Right cardiac atrium (tissue), 5 donors: ENCODE data around the gene HK1. TPM values are rescaled to one million over a fixed set of nuclear protein-coding genes. Genes with fewer than 3 reads are reported as not detected.
A peak's percentile ranks its signal among the peaks of the same experiment; 100 is the strongest.
"Not testable (repeated sequence)": the region's sequence is repeated elsewhere in the genome, so short reads cannot be mapped to it uniquely, and the experiment has no call there.

Experiments
- ATAC-seq, 2 donors: fragments of 200-7000 bp; cut with Tn5 transposase; one replicate each; pipeline versions ENCODE4 v1.8.0 to v1.9.1; 2020; ENCODE audit warnings: moderate library complexity in 2 of 2, mild to moderate bottlenecking in 1 of 2
- DNase-seq, 3 donors: peaks; one replicate each; pipeline ENCODE4 v3.0.0-alpha.2; 2020
- H3K27ac ChIP-seq: one replicate; pipeline ENCODE4 v1.5.1; 2013; ENCODE audit warnings: mild to moderate bottlenecking, low read length, control low read depth, moderate library complexity
- H3K27me3 ChIP-seq: one replicate; pipeline ENCODE4 v1.6.1; 2013; ENCODE audit not compliant: control insufficient read depth, insufficient read depth
- H3K4me1 ChIP-seq: one replicate; pipeline ENCODE4 v1.6.1; 2013; ENCODE audit warnings: low read length; ENCODE audit not compliant: control insufficient read depth, insufficient read depth
- H3K4me3 ChIP-seq: one replicate; pipeline ENCODE4 v1.5.1; 2013; ENCODE audit warnings: low read length, control low read depth
- H3K9me3 ChIP-seq: one replicate; pipeline ENCODE4 v1.6.1; 2013; ENCODE audit warnings: low read length; ENCODE audit not compliant: control insufficient read depth
- WGBS: extraction: QIAGEN DNeasy Blood & Tissue Kit; methylation state at CpG from one replicate; pipeline ENCODE4 v1.1.7; 2013; 5-methylcytosine and 5-hydroxymethylcytosine counted together
- intact Hi-C, 4 donors: fragments of 100-400 bp; cut with DNase I; formaldehyde crosslinking; loops; one replicate each; pipeline versions ENCODE4 v1.11.0 to v1.14.0; 2022 to 2023
- polyA plus RNA-seq: library from polyadenylated mRNA; stranded (reverse); fragments of 200-250 nt; gene quantifications from one replicate; pipeline ENCODE4 v1.2.3, GENCODE V29; 2013
- total RNA-seq, 4 donors: library from RNA; stranded (reverse); fragmentation: NEBNext Ultra II Directional; extraction: Animal tissue kit (Norgen Biotek cat#: 25700); gene quantifications; one replicate each; pipeline ENCODE4 v1.2.1, GENCODE V29; 2021
- donor health status: healthy with polysubstance abuse.
- donor health status: DM: no; HTN: yes; CAD: no.
- donor health status: DM: no; HTN: no; CAD: no.
- donor health status: DM: no; HTN: yes; CAD: no; lungs with severe emphysema.
- donor health status: DM: yes; HTN: yes; CAD: no.

The HK1 gene
- total and polyA plus RNA-seq, 5 donors, result 165 to 313 (median 278) TPM

- Histone ChIP-seq H3K4me1 (peaks cover 27% of the 10 kb centered on the region), H3K27me3 (no peaks in the 10 kb centered on the region), H3K27ac (peak overlapping the region; percentile 90), H3K9me3 (no peaks in the 10 kb centered on the region), H3K4me3 (peak overlapping the region; percentile 73)
- under 1% methylated on average over 73 of the region's 73 CpGs for WGBS
- intact Hi-C loops, result loop anchor here in 2 of 4 donors (5.0 to 10.0 kb wide), 3 partner anchors 54 to 73 kb away; no protein-coding TSS in a partner anchor
- DNase-seq (peak; percentile 93 to 94 (median 94)), ATAC-seq (peak; percentile 79 to 86)
Measured at GRCh38 chr10:69318867-69319727, 40.8 kb downstream of the HK1 start.

DNA sequence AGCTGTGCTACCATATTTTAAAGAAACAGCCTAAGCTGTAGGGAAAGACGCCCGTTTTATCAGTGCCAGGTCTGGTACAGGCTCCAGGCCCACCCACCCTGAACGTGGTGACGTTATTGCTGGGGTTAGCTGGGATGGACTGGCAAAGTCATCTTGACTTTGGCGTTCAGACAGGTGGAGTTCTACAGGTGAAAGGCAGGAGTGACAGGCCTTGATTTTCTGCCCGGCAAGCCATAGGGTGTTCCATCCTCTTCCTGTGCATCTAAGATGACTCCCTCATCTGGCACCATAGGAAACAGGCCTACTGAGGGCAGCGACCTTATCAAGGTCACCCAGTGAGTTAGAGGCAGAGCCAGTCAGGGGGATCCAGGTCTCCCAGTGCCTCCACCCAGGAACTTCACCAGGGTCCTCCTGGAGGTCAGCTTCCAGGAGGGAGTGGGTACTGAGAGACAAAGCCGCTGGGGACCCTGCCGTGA, 41.6 kb downstream of the HK1 start:
- 34% methylated on average over 9 of the region's 9 CpGs for WGBS
- no peak for ATAC-seq

GRCh38 chr10:69320521-69320920, 42.2 kb downstream of the HK1 start:
- ATAC-seq, result no peak
- Histone ChIP-seq H3K27me3 (no peaks in the 10 kb centered on the region), H3K4me3 (peak overlapping the region; percentile 73), H3K27ac (peak overlapping the region; percentile 90), H3K4me1 (peaks cover 27% of the 10 kb centered on the region), H3K9me3 (no peaks in the 10 kb centered on the region)
- DNase-seq, result no peak
- intact Hi-C loops, result loop anchor here in 3 of 4 donors (5.0 to 10.0 kb wide), 2 partner anchors 54 to 62 kb away; no protein-coding TSS in a partner anchor
- 39% methylated on average over 3 of the region's 3 CpGs for WGBS

More for the DNA sequence above, 41.6 kb downstream of the HK1 start:
- Histone ChIP-seq H3K4me3 (peak overlapping the region; percentile 73), H3K9me3 (no peaks in the 10 kb centered on the region), H3K27me3 (no peaks in the 10 kb centered on the region), H3K4me1 (peaks cover 27% of the 10 kb centered on the region), H3K27ac (peak overlapping the region; percentile 90)
- intact Hi-C loops, result loop anchor here (5.0 to 10.0 kb wide), 5 partner anchors 55 to 72 kb away; no protein-coding TSS in a partner anchor
- DNase-seq, result no peak

- no peak for ATAC-seq
- Histone ChIP-seq H3K9me3 (no peaks in the 10 kb centered on the region), H3K27me3 (no peaks in the 10 kb centered on the region), H3K27ac (peak overlapping the region; percentile 45), H3K4me3 (no peak overlapping the region), H3K4me1 (peaks cover 24% of the 10 kb centered on the region)
- peak in 2 of 3 donors; percentile 53 to 71 for DNase-seq
- 72% methylated on average over 10 of the region's 10 CpGs for WGBS
- intact Hi-C loops, result loop anchor here in 3 of 4 donors (5.0 to 10.0 kb wide), 2 partner anchors 54 to 61 kb away; no protein-coding TSS in a partner anchor
Measured at GRCh38 chr10:69321039-69321715, 42.9 kb downstream of the HK1 start.

DNA sequence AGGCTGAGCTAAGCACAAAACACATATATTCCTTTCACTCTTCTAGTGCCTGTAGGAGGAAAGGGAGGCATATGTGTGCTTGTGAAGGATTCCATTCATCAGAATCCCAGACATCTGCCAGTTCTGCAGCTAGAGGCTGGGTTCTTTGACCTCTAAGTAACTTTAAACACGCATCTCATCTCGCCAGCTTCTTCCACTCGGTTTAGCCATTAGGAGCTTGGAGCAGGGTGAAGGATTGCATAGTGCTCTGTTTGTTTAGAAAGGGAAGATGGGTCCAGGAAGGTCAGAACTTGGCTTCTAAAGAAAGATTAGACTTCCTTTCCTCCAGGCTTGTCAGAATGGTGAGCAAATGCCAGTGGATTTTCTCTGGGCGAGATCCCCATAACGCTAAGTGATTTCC, 43.6 kb downstream of the HK1 start:
- Histone ChIP-seq H3K4me1 (peaks cover 23% of the 10 kb centered on the region), H3K27ac (peak overlapping the region; percentile 42), H3K27me3 (no peaks in the 10 kb centered on the region), H3K9me3 (no peaks in the 10 kb centered on the region), H3K4me3 (no peak overlapping the region)
- ATAC-seq, result no peak
- 53% methylated on average over 5 of the region's 5 CpGs for WGBS
- intact Hi-C loops, result loop anchor here in 3 of 4 donors (5.0 to 10.0 kb wide), 2 partner anchors 53 to 60 kb away; no protein-coding TSS in a partner anchor
- DNase-seq, result no peak

DNA sequence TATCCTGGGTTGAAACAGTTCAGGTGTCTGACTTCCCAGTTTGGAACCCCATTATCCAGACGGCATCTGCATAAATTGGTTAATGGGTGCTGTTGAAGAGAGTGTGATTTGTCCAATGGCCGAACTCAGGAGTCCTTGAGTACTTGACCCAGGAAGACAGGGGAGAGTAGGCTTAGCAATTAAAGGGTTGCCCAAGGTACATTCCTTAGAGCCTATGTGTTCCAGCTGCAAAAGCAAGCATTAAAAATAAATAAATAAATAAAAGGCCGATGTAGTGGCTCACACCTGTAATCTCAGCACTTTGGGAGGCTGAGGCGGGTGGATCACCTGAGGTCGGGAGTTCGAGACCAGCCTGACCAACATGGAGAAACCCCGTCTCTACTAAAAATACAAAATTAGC, 44.0 kb downstream of the HK1 start:
- ATAC-seq, DNase-seq, H3K27me3 ChIP-seq, H3K4me3 ChIP-seq, H3K27ac ChIP-seq, H3K9me3 ChIP-seq: not testable (repeated sequence)
- peaks cover 23% of the 10 kb centered on the region for H3K4me1 ChIP-seq
- intact Hi-C loops, result loop anchor here in 3 of 4 donors (5.0 to 10.0 kb wide), 2 partner anchors 52 to 60 kb away; no protein-coding TSS in a partner anchor
- WGBS, result 96% methylated on average over 5 of the region's 7 CpGs

- Histone ChIP-seq H3K4me3 (no peak overlapping the region), H3K9me3 (no peaks in the 10 kb centered on the region), H3K27me3 (no peaks in the 10 kb centered on the region), H3K27ac (peak overlapping the region; percentile 31), H3K4me1 (peaks cover 30% of the 10 kb centered on the region)
- ATAC-seq, result no peak
- intact Hi-C loops, result loop anchor here in 3 of 4 donors (5.0 to 10.0 kb wide), 2 partner anchors 51 to 59 kb away; no protein-coding TSS in a partner anchor
- DNase-seq, result no peak
- WGBS, result 46% methylated on average over 2 of the region's 2 CpGs
Measured at GRCh38 chr10:69323622-69324021, 45.3 kb downstream of the HK1 start.

- Histone ChIP-seq H3K27me3 (no peaks in the 10 kb centered on the region), H3K9me3 (no peaks in the 10 kb centered on the region), H3K4me1 (peaks cover 32% of the 10 kb centered on the region), H3K27ac (no peak overlapping the region), H3K4me3 (no peak overlapping the region)
- intact Hi-C loops, result loop anchor here in 3 of 4 donors (5.0 to 10.0 kb wide), 2 partner anchors 50 to 58 kb away; no protein-coding TSS in a partner anchor
- 66% methylated on average over 1 of the region's 1 CpG for WGBS
- ATAC-seq (no peak), DNase-seq (no peak)
Measured at GRCh38 chr10:69324583-69324982, 46.3 kb downstream of the HK1 start.

- intact Hi-C loops, result loop anchor here in 2 of 4 donors (10.0 kb wide), 1 partner anchor 49 kb away; no protein-coding TSS in a partner anchor
- H3K27me3 ChIP-seq, H3K27ac ChIP-seq, H3K4me3 ChIP-seq, H3K9me3 ChIP-seq: not testable (repeated sequence)
- peaks cover 24% of the 10 kb centered on the region for H3K4me1 ChIP-seq
- ATAC-seq (peak in 1 of 2 donors; percentile 19), DNase-seq (peak in 1 of 3 donors; percentile 73)
- WGBS, result 50% methylated on average over 24 of the region's 24 CpGs
Measured at GRCh38 chr10:69325637-69326523, 47.6 kb downstream of the HK1 start.

GRCh38 chr10:69326692-69327091, 48.4 kb downstream of the HK1 start:
- ATAC-seq (no peak), DNase-seq (no peak)
- Histone ChIP-seq H3K9me3 (no peaks in the 10 kb centered on the region), H3K4me1 (peaks cover 18% of the 10 kb centered on the region), H3K27me3 (no peaks in the 10 kb centered on the region), H3K27ac (no peak overlapping the region), H3K4me3 (no peak overlapping the region)
- intact Hi-C loops, result loop anchor here in 2 of 4 donors (10.0 kb wide), 1 partner anchor 48 kb away; no protein-coding TSS in a partner anchor
- WGBS, result 78% methylated on average over 3 of the region's 3 CpGs
